GM23338 (cell line): ENCODE measurements around the gene DNAJC16. TPM values are rescaled to one million over a fixed set of nuclear protein-coding genes. Genes with fewer than 3 reads are reported as not detected.

Source experiments
- ATAC-seq: fragments of 200-7000 bp; cut with Tn5 transposase; 3 replicates; pipeline ENCODE4 v1.9.1; 2020
- DNase-seq: peaks from one replicate; pipeline ENCODE4 v3.0.0-alpha.2; 2015; ENCODE audit warnings: low spot score
- H2AFZ ChIP-seq: fragments of 200-600 bp; sonication (generic); 2 replicates; pipeline ENCODE4 v1.8.0; 2016; ENCODE audit warnings: antibody characterized with exemption, mild to moderate bottlenecking, moderate library complexity
- H3F3A ChIP-seq: fragments of 200-600 bp; sonication (generic); replicated peaks from 2 replicates; pipeline ENCODE4 v1.8.0; 2017; ENCODE audit warnings: antibody characterized with exemption, mixed run types, low read depth
- H3K27ac ChIP-seq: fragments of 200-600 bp; sonication (generic); 2 replicates; pipeline ENCODE4 v1.6.1; 2016; ENCODE audit warnings: low read depth
- H3K27me3 ChIP-seq: fragments of 200-600 bp; sonication (generic); 2 replicates; pipeline ENCODE4 v1.8.0; 2016; ENCODE audit warnings: mild to moderate bottlenecking, mixed run types, moderate library complexity; ENCODE audit not compliant: insufficient read depth
- H3K36me3 ChIP-seq: fragments of 200-600 bp; sonication (generic); 2 replicates; pipeline ENCODE4 v1.8.0; 2016; ENCODE audit warnings: mild to moderate bottlenecking; ENCODE audit not compliant: insufficient read depth
- H3K4me1 ChIP-seq: fragments of 200-600 bp; sonication (generic); 2 replicates; pipeline ENCODE4 v1.8.0; 2016; ENCODE audit warnings: mild to moderate bottlenecking, moderate library complexity; ENCODE audit not compliant: insufficient read depth
- H3K4me2 ChIP-seq: fragments of 200-600 bp; sonication (generic); 2 replicates; pipeline ENCODE4 v1.7.1; 2017; ENCODE audit warnings: mixed run types
- H3K4me3 ChIP-seq: fragments of 200-600 bp; sonication (generic); 2 replicates; pipeline ENCODE4 v1.6.1; 2016; ENCODE audit warnings: mixed run types
- H3K79me2 ChIP-seq: fragments of 200-600 bp; sonication (generic); replicated peaks from 2 replicates; pipeline ENCODE4 v1.8.0; 2017; ENCODE audit warnings: mild to moderate bottlenecking; ENCODE audit not compliant: insufficient read depth
- H3K9me2 ChIP-seq: fragments of 200-600 bp; sonication (generic); 2 replicates; pipeline ENCODE4 v1.8.0; 2017; ENCODE audit not compliant: insufficient read depth
- H4K20me1 ChIP-seq: fragments of 200-600 bp; sonication (generic); replicated peaks from 2 replicates; pipeline ENCODE4 v1.8.0; 2017; ENCODE audit warnings: mild to moderate bottlenecking; ENCODE audit not compliant: insufficient read depth
- H3K27ac Mint-ChIP-seq: 2 replicates; pipeline ENCODE4 v1.8.0; 2020; ENCODE audit warnings: inconsistent platforms, mild to moderate bottlenecking, moderate library complexity, mixed read lengths
- H3K27me3 Mint-ChIP-seq: 3 replicates; pipeline ENCODE4 v1.8.0; 2022; ENCODE audit warnings: low read depth, mild to moderate bottlenecking, moderate library complexity, mixed read lengths, inconsistent platforms; ENCODE audit not compliant: insufficient read depth, poor library complexity
- H3K36me3 Mint-ChIP-seq: 3 replicates; pipeline ENCODE4 v1.8.0; 2021; ENCODE audit warnings: low read depth, mild to moderate bottlenecking, inconsistent platforms, moderate library complexity, mixed read lengths
- H3K4me1 Mint-ChIP-seq: 3 replicates; pipeline ENCODE4 v1.8.0; 2020; ENCODE audit warnings: mild to moderate bottlenecking, inconsistent platforms, mixed read lengths
- H3K4me3 Mint-ChIP-seq: 3 replicates; pipeline ENCODE4 v1.8.0; 2021; ENCODE audit warnings: moderate library complexity, mild to moderate bottlenecking, inconsistent platforms, mixed read lengths
- H3K9me3 Mint-ChIP-seq: 3 replicates; pipeline ENCODE4 v1.8.0; 2020; ENCODE audit warnings: moderate library complexity, mild to moderate bottlenecking, inconsistent platforms, mixed read lengths
- CREB1 ChIP-seq: fragments of 250-450 bp; sonication (Bioruptor Pico); IDR thresholded peaks from 2 replicates; pipeline ENCODE4 v1.5.0; 2020; ENCODE audit warnings: low read depth, mild to moderate bottlenecking, moderate library complexity
- CTCF ChIP-seq, 2 experiments: fragments of 200-600 bp in 1 of 2; sonication (generic) in 1 of 2; conservative IDR thresholded peaks; 2 replicates each; pipeline versions ENCODE4 v1.5.1 to v1.6.1; 2016 to 2017; ENCODE audit warnings: antibody characterized with exemption in 2 of 2, low read depth in 2 of 2, mild to moderate bottlenecking in 2 of 2, moderate library complexity in 1 of 2
- ETS1 ChIP-seq: IDR thresholded peaks from 2 replicates; pipeline ENCODE4 v1.6.1; 2016; ENCODE audit warnings: antibody characterized with exemption
- EZH2 ChIP-seq: fragments of 200-600 bp; sonication (generic); IDR thresholded peaks from one replicate; pipeline ENCODE4 v1.8.0; 2017; ENCODE audit warnings: antibody characterized with exemption, mild to moderate bottlenecking, low read depth; ENCODE audit not compliant: unreplicated experiment
- EZH2phosphoT487 ChIP-seq: fragments of 200-600 bp; sonication (generic); IDR thresholded peaks from one replicate; pipeline ENCODE4 v1.8.1; 2018; ENCODE audit warnings: antibody characterized with exemption; ENCODE audit not compliant: unreplicated experiment
- JUNB ChIP-seq: IDR thresholded peaks from one replicate; pipeline ENCODE4 v1.6.1; 2016; ENCODE audit warnings: antibody characterized with exemption; ENCODE audit not compliant: unreplicated experiment
- NANOG ChIP-seq: IDR thresholded peaks from 2 replicates; pipeline ENCODE4 v1.6.1; 2016; ENCODE audit warnings: antibody characterized with exemption, borderline replicate concordance
- POLR2AphosphoS5 ChIP-seq: IDR thresholded peaks from 2 replicates; pipeline ENCODE4 v1.6.1; 2016; ENCODE audit warnings: antibody characterized with exemption, low read depth
- REST ChIP-seq: IDR thresholded peaks from one replicate; pipeline ENCODE4 v1.6.1; 2018; ENCODE audit warnings: antibody characterized with exemption; ENCODE audit not compliant: unreplicated experiment
- STAT1 ChIP-seq: IDR thresholded peaks from one replicate; pipeline ENCODE4 v1.6.1; 2016; ENCODE audit warnings: antibody characterized with exemption; ENCODE audit not compliant: unreplicated experiment
- ZNF114 ChIP-seq: fragments of 250-450 bp; sonication (Bioruptor Pico); IDR thresholded peaks from 2 replicates; pipeline ENCODE4 v1.5.0; 2020; ENCODE audit warnings: mild to moderate bottlenecking, moderate library complexity
- ZNF331 ChIP-seq: fragments of 250-450 bp; sonication (Bioruptor Pico); IDR thresholded peaks from 2 replicates; pipeline ENCODE4 v1.5.0; 2020; ENCODE audit warnings: low read depth, mild to moderate bottlenecking, moderate library complexity
- ZNF462 ChIP-seq: fragments of 250-450 bp; sonication (Bioruptor Pico); IDR thresholded peaks from 2 replicates; pipeline ENCODE4 v1.5.0; 2020; ENCODE audit warnings: mild to moderate bottlenecking, moderate library complexity
- polyA plus RNA-seq: library from polyadenylated mRNA; unstranded; fragments of >200 nt; fragmentation: Nextera tagmentation; extraction: Ambion mirVana; gene quantifications from 2 replicates; pipeline ENCODE4 v1.2.1, GENCODE V29; 2016
- total RNA-seq: library from RNA; depleted of rRNA; stranded (reverse); fragments of >200 nt; shearing (Covaris generic); gene quantifications from 2 replicates; pipeline ENCODE4 v1.2.3, GENCODE V29; 2014

DNAJC16 gene
- total and polyA plus RNA-seq, 2 experiments from 2014 or later: 6.3 to 18.0 TPM

GRCh38 chr1:15479654-15480347 lies 46.8 kb upstream of the DNAJC16 start:
- H3K79me2 ChIP-seq: no peaks in the 10 kb centered on the region
- H3K4me3 ChIP-seq: no peak overlapping the region
- no peaks in the 10 kb centered on the region for H3K36me3 Mint-ChIP-seq
- H3K36me3 ChIP-seq: no peaks in the 10 kb centered on the region
- H3K4me2 ChIP-seq: no peak overlapping the region
- H2AFZ ChIP-seq: no peak overlapping the region
- H4K20me1 ChIP-seq: no peaks in the 10 kb centered on the region; the same call in 1 of the 2 replicates
- ATAC-seq (no peak), DNase-seq (no peak)
- H3K27me3 ChIP-seq: no peaks in the 10 kb centered on the region
- no peaks in the 10 kb centered on the region for H3K9me2 ChIP-seq
- H3K27ac ChIP-seq: no peak overlapping the region
- no peak for TF ChIP-seq ZNF114
- no peak for TF ChIP-seq CREB1 (CRISPR knock-in tag)
- TF ChIP-seq EZH2: no peak
- no peak for TF ChIP-seq JUNB
- no peak for TF ChIP-seq ZNF331 (CRISPR knock-in tag)
- TF ChIP-seq NANOG: no peak
- TF ChIP-seq CTCF (conservative IDR thresholded peaks at IDR 0.05; ENCODE audit: low read depth in 2 of 2): no peak
- no peak for TF ChIP-seq STAT1
- TF ChIP-seq ETS1: no peak
- no peak for TF ChIP-seq ZNF462 (CRISPR knock-in tag)
- TF ChIP-seq REST: no peak
- TF ChIP-seq POLR2AphosphoS5: no peak
- no peak for TF ChIP-seq EZH2phosphoT487
- no peak overlapping the region for H3K27ac Mint-ChIP-seq
- H3F3A ChIP-seq: no peaks in the 10 kb centered on the region
- no peaks in the 10 kb centered on the region for H3K4me1 ChIP-seq
- H3K27me3 Mint-ChIP-seq: peaks cover 3% of the 10 kb centered on the region
- no peak overlapping the region for H3K4me3 Mint-ChIP-seq
- no peaks in the 10 kb centered on the region; the same call in 2 of the 3 replicates for H3K4me1 Mint-ChIP-seq
- H3K9me3 Mint-ChIP-seq: no peaks in the 10 kb centered on the region
